ENCODE measurements around the gene ARHGAP45.
A peak's percentile ranks its signal among the peaks of the same experiment; 100 is the strongest.
"Not testable (repeated sequence)": the region's sequence is repeated elsewhere in the genome, so short reads cannot be mapped to it uniquely, and the experiment has no call there.

Gene ARHGAP45

GRCh38 chr19:1066748-1067340 is at the start of gene ARHGAP45:
Gene ARHGAP45 (plus strand): TSS chr19:1067167. CDS start chr19:1067406, 239 bp downstream.
- DNase-seq, result no peak

- no peak for DNase-seq
These were observed 49.1 kb upstream of the ARHGAP45 start for GRCh38 chr19:1017906-1018305.

- no peak for DNase-seq
These were observed 48.6 kb upstream of the ARHGAP45 start for GRCh38 chr19:1018393-1018792.

GRCh38 chr19:1018932-1019615 is 47.9 kb upstream of the ARHGAP45 start:
- no peak for DNase-seq

GRCh38 chr19:1019616-1019961 is 47.4 kb upstream of the ARHGAP45 start:
- DNase-seq, result no peak

- DNase-seq, result no peak
These were observed 46.7 kb upstream of the ARHGAP45 start for GRCh38 chr19:1019980-1020867.

- peak; percentile 93 for DNase-seq
These were observed 46.0 kb upstream of the ARHGAP45 start, which contains the start of gene TMEM259 for GRCh38 chr19:1020868-1021425. Gene TMEM259 (minus strand): TSS chr19:1021123. CDS start chr19:1020996, 127 bp downstream.

GRCh38 chr19:1023883-1024188 is 43.1 kb upstream of the ARHGAP45 start:
- not testable (repeated sequence) for DNase-seq

GRCh38 chr19:1025080-1025479 is 41.9 kb upstream of the ARHGAP45 start:
- DNase-seq, result not testable (repeated sequence)

- no peak for DNase-seq
These were observed 40.8 kb upstream of the ARHGAP45 start, which contains the start of gene CNN2 for GRCh38 chr19:1025960-1026782. Gene CNN2 (plus strand): TSS chr19:1026608. CDS start chr19:1026662, 54 bp downstream.

GRCh38 chr19:1026783-1027649 is 40.0 kb upstream of the ARHGAP45 start:
- no peak for DNase-seq

- no peak for DNase-seq
These were observed 39.3 kb upstream of the ARHGAP45 start for GRCh38 chr19:1027650-1028061.

GRCh38 chr19:1028062-1028926 is 38.7 kb upstream of the ARHGAP45 start:
- no peak for DNase-seq

- DNase-seq, result no peak
These were observed 34.6 kb upstream of the ARHGAP45 start for GRCh38 chr19:1032264-1032867.

- no peak for DNase-seq
These were observed 30.9 kb upstream of the ARHGAP45 start for GRCh38 chr19:1035998-1036621.

GRCh38 chr19:1037621-1038064 is 29.3 kb upstream of the ARHGAP45 start:
- no peak for DNase-seq

- no peak for DNase-seq
These were observed 27.9 kb upstream of the ARHGAP45 start for GRCh38 chr19:1038978-1039645.

GRCh38 chr19:1039646-1040475 is 27.1 kb upstream of the ARHGAP45 start, which contains the start of gene ABCA7:
Gene ABCA7 (plus strand): TSS chr19:1040107. CDS start chr19:1041362, 1,255 bp downstream.
- peak; percentile 95 for DNase-seq
